ENCODE measurements around the gene EBI3.

EBI3 gene

GRCh38 chr19:4260613-4261191, 31.4 kb downstream of the EBI3 start:
- TF ChIP-seq, protein P1, sequence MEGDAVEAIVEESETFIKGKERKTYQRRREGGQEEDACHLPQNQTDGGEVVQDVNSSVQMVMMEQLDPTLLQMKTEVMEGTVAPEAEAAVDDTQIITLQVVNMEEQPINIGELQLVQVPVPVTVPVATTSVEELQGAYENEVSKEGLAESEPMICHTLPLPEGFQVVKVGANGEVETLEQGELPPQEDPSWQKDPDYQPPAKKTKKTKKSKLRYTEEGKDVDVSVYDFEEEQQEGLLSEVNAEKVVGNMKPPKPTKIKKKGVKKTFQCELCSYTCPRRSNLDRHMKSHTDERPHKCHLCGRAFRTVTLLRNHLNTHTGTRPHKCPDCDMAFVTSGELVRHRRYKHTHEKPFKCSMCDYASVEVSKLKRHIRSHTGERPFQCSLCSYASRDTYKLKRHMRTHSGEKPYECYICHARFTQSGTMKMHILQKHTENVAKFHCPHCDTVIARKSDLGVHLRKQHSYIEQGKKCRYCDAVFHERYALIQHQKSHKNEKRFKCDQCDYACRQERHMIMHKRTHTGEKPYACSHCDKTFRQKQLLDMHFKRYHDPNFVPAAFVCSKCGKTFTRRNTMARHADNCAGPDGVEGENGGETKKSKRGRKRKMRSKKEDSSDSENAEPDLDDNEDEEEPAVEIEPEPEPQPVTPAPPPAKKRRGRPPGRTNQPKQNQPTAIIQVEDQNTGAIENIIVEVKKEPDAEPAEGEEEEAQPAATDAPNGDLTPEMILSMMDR (IDR thresholded peaks at IDR 0.05; ENCODE audit: low read depth, low read length, missing control alignments) = no peak

GRCh38 chr19:4264812-4265211, 35.5 kb downstream of the EBI3 start:
- TF ChIP-seq, protein P1 (IDR thresholded peaks at IDR 0.05; ENCODE audit: low read depth, low read length, missing control alignments) = no peak
- no peak overlapping the region for H3K4me3 ChIP-seq (replicated peaks; ENCODE audit: low read depth, low read length)
- DNase-seq (ENCODE audit: extremely low read depth, low read depth) = no peak

More at GRCh38 chr19:4260613-4261191, 31.4 kb downstream of the EBI3 start:
- no peak overlapping the region for H3K4me3 ChIP-seq (replicated peaks; ENCODE audit: low read depth, low read length)
- no peak for DNase-seq (ENCODE audit: extremely low read depth, low read depth)

DNA sequence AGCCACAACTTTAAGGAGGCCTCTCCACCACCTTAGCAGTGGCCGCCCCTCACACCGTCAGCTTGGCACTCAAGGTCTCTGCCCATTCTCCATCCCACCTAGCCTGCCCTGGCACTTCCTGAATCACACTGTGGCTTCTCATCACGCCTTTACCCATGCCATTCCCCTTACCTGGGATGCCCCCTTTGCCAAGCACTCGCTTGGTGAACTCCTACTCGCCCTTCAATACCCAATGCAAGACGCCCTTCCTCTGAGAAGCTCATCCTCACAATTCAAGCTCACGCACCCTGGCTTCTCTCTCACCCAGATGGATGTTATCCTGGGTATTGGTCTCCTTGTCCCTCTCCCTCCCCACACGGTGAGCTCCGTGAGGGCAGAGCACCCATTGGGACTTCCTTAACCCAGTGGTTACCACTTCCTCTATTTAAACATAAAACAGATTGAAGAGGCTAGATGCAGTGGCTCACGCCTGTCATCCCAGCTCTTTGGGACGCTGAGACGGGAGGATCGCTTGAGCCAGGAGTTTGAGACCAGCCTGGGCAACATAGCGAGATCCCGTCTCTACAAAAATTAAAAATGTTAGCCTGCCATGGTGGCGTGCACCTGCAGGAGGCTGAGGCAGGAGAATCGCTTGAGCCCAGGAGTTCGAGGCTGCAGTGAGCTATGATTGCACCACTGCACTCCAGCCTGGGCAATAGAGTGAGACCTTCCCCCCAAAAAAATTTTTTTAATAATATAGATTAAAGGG, 37.1 kb downstream of the EBI3 start:
- no peak overlapping the region for H3K4me3 ChIP-seq (replicated peaks; ENCODE audit: low read depth, low read length)
- no peak for DNase-seq (ENCODE audit: extremely low read depth, low read depth)
- TF ChIP-seq, protein P1 (IDR thresholded peaks at IDR 0.05; ENCODE audit: low read depth, low read length, missing control alignments) = no peak

DNA sequence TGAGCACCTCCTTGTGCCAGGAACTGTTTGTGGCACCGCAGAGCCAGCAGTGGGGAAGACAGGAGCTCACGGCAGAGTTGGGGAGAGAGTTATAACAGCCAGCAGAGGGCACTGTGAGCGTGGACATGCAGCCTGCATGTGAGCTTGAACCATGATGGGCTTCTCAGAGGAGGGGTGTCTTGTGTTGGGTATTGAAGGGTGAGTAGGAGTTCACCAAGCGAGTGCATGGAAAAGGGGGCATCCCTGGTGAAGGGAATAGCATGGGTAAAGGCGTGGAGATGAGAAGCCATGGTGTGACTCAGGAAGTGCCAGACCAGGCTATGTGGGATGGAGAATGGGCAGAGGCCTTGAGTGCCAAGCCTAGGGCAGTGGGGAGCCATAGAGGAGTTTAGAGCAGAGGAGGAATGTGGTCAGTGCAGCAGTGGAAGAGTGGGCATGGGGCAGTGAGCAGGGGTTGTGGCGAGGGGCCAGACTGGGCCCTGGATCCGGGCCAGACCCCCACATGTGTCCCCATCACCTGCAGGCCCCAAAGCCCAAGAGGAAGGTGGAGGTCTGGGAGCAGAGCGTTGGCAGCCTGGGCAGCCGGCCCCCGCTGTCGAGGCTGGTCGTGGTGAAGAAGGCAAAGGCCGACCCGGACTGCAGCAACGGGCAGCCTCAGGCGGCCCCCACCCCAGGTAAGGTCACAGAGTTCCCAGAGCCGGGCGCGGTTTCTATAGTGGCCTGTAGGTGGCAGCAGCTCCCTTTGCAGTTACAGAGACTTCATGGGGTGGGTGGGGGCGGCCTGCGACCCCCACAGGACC, 38.0 kb downstream of the EBI3 start:
- TF ChIP-seq, protein P1 (IDR thresholded peaks at IDR 0.05; ENCODE audit: low read depth, low read length, missing control alignments) = peak; percentile 75
- no peak overlapping the region for H3K4me3 ChIP-seq (replicated peaks; ENCODE audit: low read depth, low read length)
- DNase-seq (ENCODE audit: extremely low read depth, low read depth) = peak; percentile 32

DNA sequence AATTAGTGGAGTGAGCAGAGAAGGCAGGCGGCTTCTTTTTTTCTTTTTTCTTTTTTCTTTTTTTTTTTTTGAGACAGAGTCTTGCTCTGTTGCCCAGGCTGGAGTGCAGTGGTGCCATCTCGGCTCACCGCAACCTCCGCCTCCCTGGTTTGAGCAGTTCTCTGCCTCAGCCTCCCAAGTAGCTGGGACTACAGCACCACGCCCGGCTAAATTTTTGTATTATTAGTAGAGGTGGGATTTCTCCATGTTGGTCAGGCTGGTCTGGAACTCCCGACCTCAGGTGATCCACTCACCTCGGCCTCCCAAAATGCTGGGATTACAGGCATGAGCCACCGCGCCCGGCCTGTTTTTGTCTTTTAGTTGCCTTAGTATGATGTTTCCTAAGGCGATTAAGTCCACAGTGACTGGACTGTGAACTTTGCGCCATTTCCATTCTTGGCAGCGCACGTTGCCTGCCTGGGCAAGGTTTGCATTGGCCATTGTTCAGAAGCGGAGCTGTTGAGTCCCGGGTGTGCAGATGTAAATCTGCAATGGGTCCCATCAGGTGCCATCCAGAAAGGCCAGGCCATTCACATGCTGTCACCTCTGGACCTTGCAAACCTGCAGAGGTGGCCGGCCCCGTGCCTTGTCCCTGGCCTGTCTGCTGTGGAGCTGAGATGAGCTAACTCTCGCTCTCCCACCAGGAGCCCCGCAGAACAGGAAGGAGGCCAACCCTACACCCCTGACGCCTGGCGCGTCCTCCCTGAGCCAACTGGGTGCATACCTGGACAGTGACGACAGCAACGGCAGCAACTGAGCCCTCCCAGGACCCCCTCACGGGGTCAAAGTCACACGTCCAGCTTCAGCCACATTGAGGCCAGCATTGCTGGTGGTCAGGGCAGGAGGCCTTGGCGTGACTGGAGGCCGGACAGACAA, 38.8 kb downstream of the EBI3 start:
- TF ChIP-seq, protein P1 (IDR thresholded peaks at IDR 0.05; ENCODE audit: low read depth, low read length, missing control alignments) = no peak
- no peak overlapping the region for H3K4me3 ChIP-seq (replicated peaks; ENCODE audit: low read depth, low read length)
- DNase-seq (ENCODE audit: extremely low read depth, low read depth) = no peak

DNA sequence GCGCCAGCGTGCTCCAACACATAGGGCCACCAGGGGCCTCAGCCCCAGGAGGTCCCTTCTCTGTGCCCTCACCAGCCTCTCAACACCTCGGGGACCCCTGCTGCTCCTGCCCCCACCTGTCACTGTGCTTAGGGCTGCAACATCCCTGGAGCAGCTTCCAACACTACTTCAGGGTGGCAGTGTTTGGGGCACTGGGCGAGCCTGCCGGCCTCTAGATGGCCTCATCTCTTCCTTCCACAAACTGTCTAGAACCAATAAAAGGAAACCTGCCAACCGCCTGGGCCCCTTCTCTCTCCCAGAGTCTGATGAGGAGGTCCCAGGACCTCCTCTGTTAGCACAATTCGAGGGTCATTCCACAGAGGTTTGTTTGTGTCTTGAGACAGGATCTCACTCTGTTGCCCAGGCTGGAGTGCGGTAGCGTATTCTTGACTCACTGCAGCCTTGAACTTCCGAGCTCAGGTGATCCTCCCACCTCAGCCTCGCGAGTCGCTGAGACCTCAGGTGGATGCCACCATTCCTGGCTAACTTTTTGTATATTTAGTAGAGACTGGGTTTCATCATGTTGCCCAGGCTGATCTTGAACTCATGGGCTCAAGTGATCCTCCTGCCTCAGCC, 39.6 kb downstream of the EBI3 start:
- TF ChIP-seq, protein P1 (IDR thresholded peaks at IDR 0.05; ENCODE audit: low read depth, low read length, missing control alignments) = no peak
- H3K4me3 ChIP-seq (replicated peaks; ENCODE audit: low read depth, low read length) = no peak overlapping the region
- DNase-seq (ENCODE audit: extremely low read depth, low read depth) = no peak
